Peyer's patch (tissue), 4 donors: ENCODE results near the gene GDF7. TPM values are rescaled to one million over a fixed set of nuclear protein-coding genes. Genes with fewer than 3 reads are reported as not detected.
A peak's percentile ranks its signal among the peaks of the same experiment; 100 is the strongest.

ENCODE experiments used
- DNase-seq, 3 donors: peaks; one replicate each; pipeline ENCODE4 v3.0.0-alpha.2; 2017 to 2019
- H3K27ac ChIP-seq, 4 donors: fragments of 200-600 bp; sonication (generic); one replicate each; pipeline ENCODE4 v1.5.1; 2016 to 2019
- H3K27me3 ChIP-seq, 2 donors: fragments of 200-600 bp; sonication (generic); one replicate each; pipeline ENCODE4 v1.5.1; 2019
- H3K36me3 ChIP-seq, 3 donors: fragments of 200-600 bp; sonication (generic); one replicate each; pipeline ENCODE4 v1.5.1; 2016 to 2019
- H3K4me1 ChIP-seq, 4 donors: fragments of 200-600 bp; sonication (generic); one replicate each; pipeline ENCODE4 v1.5.1; 2016 to 2019
- H3K4me3 ChIP-seq, 4 donors: fragments of 200-600 bp; sonication (generic); 1 replicate in 3 of 4; 2 replicates in 1 of 4; pipeline ENCODE4 v1.5.1; 2016 to 2019; ENCODE audit warnings: mild to moderate bottlenecking in 1 of 4
- H3K9me3 ChIP-seq, 4 donors: fragments of 200-600 bp; sonication (generic); one replicate each; pipeline ENCODE4 v1.5.1; 2016 to 2019; ENCODE audit warnings: mild to moderate bottlenecking in 1 of 4
- CTCF ChIP-seq, 6 experiments: fragments of 450-650 bp in 4 of 6; fragments of 200-600 bp in 2 of 6; sonication (generic) in 1 of 6; IDR thresholded peaks; one replicate each; pipeline ENCODE4 v1.5.1; 2017 to 2019; ENCODE audit warnings: antibody characterized with exemption in 6 of 6, mild to moderate bottlenecking in 3 of 6, moderate library complexity in 1 of 6
- POLR2A ChIP-seq, 2 donors: fragments of 450-650 bp; IDR thresholded peaks; one replicate each; pipeline ENCODE4 v1.5.1; 2017; ENCODE audit warnings: antibody characterized with exemption in 2 of 2, mild to moderate bottlenecking in 2 of 2, moderate library complexity in 2 of 2
- total RNA-seq, 4 donors: library from RNA; depleted of rRNA; stranded (reverse); fragments of >200 nt; gene quantifications; one replicate each; pipeline ENCODE4 v1.1.0, GENCODE V29; 2016

GDF7 gene
- total RNA-seq, 4 donors from 2014 or later = 0.09 to 1.7 (median 0.38) TPM

DNA sequence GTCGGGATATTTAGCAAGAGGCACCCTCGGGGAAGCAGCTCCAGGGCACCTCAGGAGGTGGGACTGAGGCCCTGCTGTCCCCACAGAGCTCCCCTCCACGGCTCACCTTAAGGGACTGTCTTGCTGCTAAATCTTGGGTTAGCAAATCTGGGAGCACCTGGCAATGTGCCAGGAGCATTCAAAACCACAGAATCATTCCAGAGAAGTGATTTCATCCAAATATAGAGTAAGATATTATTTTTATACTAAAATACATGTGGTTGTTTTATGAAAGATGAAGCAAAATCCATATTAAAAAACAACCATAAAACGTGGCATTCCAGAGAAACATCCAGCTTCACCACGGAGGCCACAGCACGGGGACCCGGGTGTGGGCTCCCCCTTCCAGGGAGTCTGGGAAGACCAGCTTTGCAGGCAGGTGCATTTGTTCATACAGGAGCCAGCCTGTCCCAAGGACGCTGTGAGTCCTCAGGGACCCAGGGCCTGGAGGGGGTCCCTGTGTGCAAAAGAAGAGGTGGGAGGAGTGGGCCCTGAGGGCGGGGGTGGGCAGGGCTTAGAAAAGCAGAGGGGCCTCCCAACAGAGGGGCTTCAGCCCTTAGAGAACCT lies 32.3 kb upstream of the GDF7 start:
- Histone ChIP-seq H3K4me3 (no peak overlapping the region), H3K4me1 (peaks cover 0 to 29% (median 0%) of the 10 kb centered on the region in 4 donors)

DNA sequence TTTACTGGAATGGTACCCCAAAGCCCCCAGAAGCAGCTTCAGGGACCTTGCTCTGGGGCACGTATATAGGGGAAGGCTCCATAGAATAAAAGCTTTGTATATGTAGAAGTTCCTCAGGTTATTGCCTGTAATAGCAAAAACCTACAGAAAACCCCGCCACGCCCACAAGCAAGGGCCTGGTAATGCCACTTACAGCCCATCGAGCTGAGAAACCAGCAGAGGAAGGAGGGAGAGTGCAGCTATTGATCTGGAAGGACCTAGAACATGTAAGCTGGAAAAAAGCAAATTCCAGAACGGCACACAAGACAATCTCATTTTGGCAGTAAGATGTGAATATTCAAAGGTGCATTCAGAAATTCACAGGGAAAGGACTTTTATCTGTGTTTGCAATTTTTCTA lies 31.8 kb upstream of the GDF7 start:
- Histone ChIP-seq H3K4me3 (no peak overlapping the region), H3K36me3 (peaks cover 0 to 22% (median 0%) of the 10 kb centered on the region in 3 donors), H3K4me1 (peaks cover 0 to 29% (median 0%) of the 10 kb centered on the region in 4 donors), H3K27me3 (no peaks in the 10 kb centered on the region), H3K27ac (peak overlapping the region in 3 of 4 donors; percentile 17 to 80 (median 22)), H3K9me3 (no peaks in the 10 kb centered on the region)
- TF ChIP-seq CTCF (IDR thresholded peaks at IDR 0.05) = no peak
- no peak for TF ChIP-seq POLR2A (IDR thresholded peaks at IDR 0.05)
- peak in 1 of 3 donors; percentile 46 for DNase-seq

More for the DNA sequence above, 32.3 kb upstream of the GDF7 start:
- no peak for DNase-seq
- TF ChIP-seq CTCF (IDR thresholded peaks at IDR 0.05) (no peak), POLR2A (IDR thresholded peaks at IDR 0.05) (no peak)
- Histone ChIP-seq H3K9me3 (no peaks in the 10 kb centered on the region), H3K27me3 (no peaks in the 10 kb centered on the region), H3K36me3 (peaks cover 0 to 19% (median 0%) of the 10 kb centered on the region in 3 donors), H3K27ac (peak overlapping the region; percentile 27 to 80 (median 48))

DNA sequence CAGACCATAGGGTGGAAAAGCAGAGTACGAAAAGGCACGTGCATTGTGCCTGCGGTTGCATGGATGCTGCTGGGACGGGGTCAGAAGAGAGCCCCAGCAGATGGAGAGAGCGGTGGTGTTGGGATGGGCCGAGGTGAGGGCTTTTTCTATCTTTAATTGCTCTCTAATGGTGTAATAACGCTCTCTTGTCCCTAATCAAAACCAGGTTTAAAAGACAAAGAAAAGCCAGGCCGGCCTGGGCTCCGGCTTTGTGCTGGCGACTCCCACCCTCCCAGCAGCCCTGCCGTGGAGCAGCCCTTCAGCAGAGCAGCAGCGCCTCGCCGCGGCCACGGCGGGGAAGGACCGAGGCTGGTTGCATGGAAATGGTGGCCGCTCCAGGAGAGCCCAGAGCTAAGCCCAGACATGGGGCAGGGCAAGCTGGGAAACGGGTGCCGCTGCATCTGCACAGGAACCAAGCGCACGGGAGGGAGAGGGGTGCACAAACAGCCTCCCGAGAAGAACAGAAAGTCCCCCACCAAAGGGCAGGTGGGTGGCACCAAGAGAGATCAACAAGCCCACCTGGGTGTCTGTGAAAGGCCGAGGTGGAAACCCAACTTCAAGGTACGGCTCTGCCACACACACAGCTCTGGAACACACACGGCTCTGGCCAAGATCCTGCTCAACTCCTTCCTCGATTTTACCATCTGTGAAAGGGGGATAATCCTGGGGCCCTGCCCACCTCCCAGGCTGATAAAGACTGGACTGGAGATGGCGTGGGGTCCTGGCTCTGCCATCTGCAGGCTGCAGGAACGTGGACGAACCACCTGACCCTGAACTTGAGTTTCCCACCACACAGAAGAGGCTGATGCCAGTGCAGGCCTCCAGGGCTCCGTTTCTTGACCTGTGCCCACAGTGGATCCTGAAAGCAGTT lies 31.0 kb upstream of the GDF7 start:
- Histone ChIP-seq H3K4me3 (no peak overlapping the region), H3K27ac (peak overlapping the region in 3 of 4 donors; percentile 4 to 80 (median 17)), H3K27me3 (no peaks in the 10 kb centered on the region), H3K9me3 (no peaks in the 10 kb centered on the region), H3K4me1 (peaks cover 0 to 29% (median 0%) of the 10 kb centered on the region in 4 donors), H3K36me3 (peaks cover 0 to 30% (median 0%) of the 10 kb centered on the region in 3 donors)
- peak; percentile 54 to 88 (median 87) for DNase-seq
- no peak for TF ChIP-seq POLR2A (IDR thresholded peaks at IDR 0.05)
- TF ChIP-seq CTCF (IDR thresholded peaks at IDR 0.05) = peak; percentile 18 to 91 (median 85)

DNA sequence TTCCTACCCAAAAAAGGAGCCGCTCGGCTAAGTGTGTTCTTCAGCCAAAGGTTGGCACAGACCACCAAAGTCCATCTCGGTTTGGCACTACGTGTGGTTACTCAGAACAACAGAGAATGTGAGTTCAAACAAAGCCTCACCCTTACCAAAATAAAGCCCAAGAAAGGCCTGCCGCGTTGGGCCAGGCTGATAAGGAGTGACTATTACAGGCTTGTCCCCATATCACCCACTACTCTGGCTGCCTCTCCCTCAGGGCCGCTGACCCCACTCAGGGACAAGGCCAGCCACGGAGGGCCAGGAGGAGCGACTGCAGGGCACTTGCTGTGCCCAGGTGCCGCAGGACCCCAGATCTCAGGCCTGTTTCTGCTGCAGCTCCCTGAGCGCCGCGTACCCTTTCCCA lies 29.8 kb upstream of the GDF7 start:
- Histone ChIP-seq H3K27me3 (no peaks in the 10 kb centered on the region), H3K36me3 (peaks cover 0 to 39% (median 0%) of the 10 kb centered on the region in 3 donors), H3K4me1 (peaks cover 0 to 29% (median 0%) of the 10 kb centered on the region in 4 donors), H3K9me3 (no peaks in the 10 kb centered on the region), H3K4me3 (no peak overlapping the region), H3K27ac (peak overlapping the region in 2 of 4 donors; percentile 40 to 80)
- DNase-seq = no peak
- TF ChIP-seq CTCF (IDR thresholded peaks at IDR 0.05) (no peak), POLR2A (IDR thresholded peaks at IDR 0.05) (no peak)

GRCh38 chr2:20638014-20638413 lies 28.9 kb upstream of the GDF7 start:
- DNase-seq = no peak
- Histone ChIP-seq H3K36me3 (peaks cover 0 to 39% (median 0%) of the 10 kb centered on the region in 3 donors), H3K4me3 (no peak overlapping the region), H3K9me3 (no peaks in the 10 kb centered on the region), H3K27me3 (no peaks in the 10 kb centered on the region), H3K4me1 (peaks cover 0 to 32% (median 0%) of the 10 kb centered on the region in 4 donors), H3K27ac (peak overlapping the region in 1 of 4 donors; percentile 80)
- no peak for TF ChIP-seq POLR2A (IDR thresholded peaks at IDR 0.05)
- no peak for TF ChIP-seq CTCF (IDR thresholded peaks at IDR 0.05)
